ENCODE data around the gene EID2.

The EID2 gene

DNA sequence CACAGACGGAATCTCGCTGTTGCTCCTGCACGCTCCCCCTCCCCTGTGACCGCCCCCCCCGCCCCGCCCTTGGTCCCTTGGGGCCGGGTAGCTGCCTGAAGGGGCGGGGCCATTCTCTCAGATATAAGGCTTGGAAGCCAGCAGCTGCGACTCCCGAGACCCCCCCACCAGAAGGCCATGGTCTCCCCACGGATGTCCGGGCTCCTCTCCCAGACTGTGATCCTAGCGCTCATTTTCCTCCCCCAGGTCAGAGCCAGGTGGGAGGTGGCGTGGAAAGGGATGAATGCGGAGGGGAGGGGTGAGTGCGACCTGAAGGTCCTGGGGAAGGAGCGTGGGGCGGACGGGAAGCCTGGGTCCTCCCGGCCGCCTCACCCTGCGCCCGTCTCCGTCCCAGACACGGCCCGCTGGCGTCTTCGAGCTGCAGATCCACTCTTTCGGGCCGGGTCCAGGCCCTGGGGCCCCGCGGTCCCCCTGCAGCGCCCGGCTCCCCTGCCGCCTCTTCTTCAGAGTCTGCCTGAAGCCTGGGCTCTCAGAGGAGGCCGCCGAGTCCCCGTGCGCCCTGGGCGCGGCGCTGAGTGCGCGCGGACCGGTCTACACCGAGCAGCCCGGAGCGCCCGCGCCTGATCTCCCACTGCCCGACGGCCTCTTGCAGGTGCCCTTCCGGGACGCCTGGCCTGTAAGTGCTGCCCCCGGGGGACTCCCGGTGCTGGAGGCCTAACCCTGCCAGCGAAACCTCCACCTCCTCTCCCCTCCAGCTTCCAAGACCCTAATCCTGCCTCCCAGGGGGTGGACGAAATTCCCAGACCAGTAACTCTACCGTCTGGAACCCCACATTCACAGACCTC lies 40.9 kb downstream of the EID2 start, which contains the start of gene DLL3:
DLL3 (plus strand) TSS at position 150 of the 845 bp plus-strand sequence; CDS start at position 178, 28 bp downstream.
- Histone ChIP-seq H3K4me2 (ENCODE audit: low read length) (peak within 1 kb of the TSS; percentile 63), H3K9ac (ENCODE audit: low read length) (no peak within 1 kb of the TSS), H3K4ac (ENCODE audit: low read depth, low read length) (no peak within 1 kb of the TSS), H2BK5ac (ENCODE audit: low read depth, low read length, poor library complexity) (no peak within 1 kb of the TSS), H4K8ac (ENCODE audit: low read depth, low read length) (no peak within 1 kb of the TSS), H3K27me3 (ENCODE audit: insufficient read depth, low read length) (peaks cover 23% of the 10 kb centered on the region), H3K23ac (ENCODE audit: low read length) (no peak within 1 kb of the TSS), H3K9me3 (ENCODE audit: insufficient read depth, low read depth, low read length) (peaks cover 7% of the 10 kb centered on the region), H3K18ac (ENCODE audit: low read length) (no peak within 1 kb of the TSS), H4K12ac (ENCODE audit: low read depth, low read length) (no peak within 1 kb of the TSS), H3K4me1 (ENCODE audit: control insufficient read depth in 1 of 2, insufficient read depth in 2 of 2, low read length in 2 of 2) (peaks cover 8 to 10% of the 10 kb centered on the region in 2 experiments), H3K14ac (ENCODE audit: low read length) (no peak within 1 kb of the TSS), H3K79me1 (ENCODE audit: low read length) (peaks cover 2% of the 10 kb centered on the region), H4K91ac (ENCODE audit: low read depth, low read length) (no peak within 1 kb of the TSS), H2AFZ (ENCODE audit: insufficient read depth, low read length, poor library complexity) (peak within 1 kb of the TSS; percentile 14), H3K4me3 (ENCODE audit: low read depth, low read length) (no peak within 1 kb of the TSS), H3K27ac (ENCODE audit: low read depth, low read length) (no peak within 1 kb of the TSS), H2BK120ac (ENCODE audit: insufficient read depth, low read length, poor library complexity) (no peak within 1 kb of the TSS), H3K79me2 (ENCODE audit: control insufficient read depth, insufficient read depth, low read length, poor library complexity) (no peaks in the 10 kb centered on the region), H3K36me3 (ENCODE audit: control insufficient read depth in 1 of 2, insufficient read depth in 2 of 2, low read length in 2 of 2) (no peaks in the 10 kb centered on the region), H2AK5ac (ENCODE audit: low read length) (no peak within 1 kb of the TSS), H2BK12ac (ENCODE audit: low read length) (no peak within 1 kb of the TSS)
- DNase-seq, result no peak
- WGBS (ENCODE audit: extremely low coverage, insufficient coverage, insufficient read length), result no CpG with 5 or more reads among the region's 60 CpGs

DNA sequence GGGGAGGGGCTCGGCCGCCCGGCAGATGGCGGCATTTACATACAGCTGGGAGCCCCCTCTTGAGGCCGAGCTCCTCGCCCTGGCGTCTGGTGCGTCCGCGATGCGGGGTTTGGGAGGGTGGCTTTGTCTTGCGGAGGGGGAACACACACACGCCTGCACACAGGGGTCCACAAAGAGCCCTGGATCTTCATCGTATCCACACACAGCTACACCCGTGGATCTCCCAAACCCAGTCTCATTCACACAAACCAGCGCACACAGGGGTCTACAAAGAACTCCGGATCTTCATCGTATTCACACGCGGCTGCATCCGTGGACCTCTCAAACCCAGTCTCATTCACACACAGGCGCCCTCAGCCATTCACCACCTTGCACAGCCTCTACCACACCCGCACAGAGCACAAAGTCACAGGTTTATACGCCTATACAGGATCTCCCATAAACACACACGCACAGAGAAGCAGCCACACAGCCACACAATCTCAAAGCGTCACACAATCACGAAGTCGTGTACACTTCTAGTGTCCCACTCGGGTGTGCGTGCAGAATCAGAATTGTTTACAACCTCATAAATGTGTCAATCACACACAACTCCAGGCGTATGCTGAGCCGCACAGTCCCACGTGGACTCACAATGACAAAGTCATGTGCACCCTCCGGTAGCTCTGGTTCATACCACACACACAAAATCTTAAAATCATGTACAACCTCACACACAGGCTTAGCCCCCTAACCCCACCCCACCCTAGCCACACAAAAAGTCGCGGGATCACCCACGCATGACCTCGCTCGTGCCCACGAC lies 41.8 kb downstream of the EID2 start:
- H2AK5ac ChIP-seq (ENCODE audit: low read length), result no peak overlapping the region
- H2AFZ ChIP-seq (ENCODE audit: insufficient read depth, low read length, poor library complexity), result peak overlapping the region; percentile 14
- H3K79me1 ChIP-seq (ENCODE audit: low read length), result peaks cover 2% of the 10 kb centered on the region
- WGBS (ENCODE audit: extremely low coverage, insufficient coverage, insufficient read length), result no CpG with 5 or more reads among the region's 40 CpGs
- no peak overlapping the region for H4K8ac ChIP-seq (ENCODE audit: low read depth, low read length)
- H4K91ac ChIP-seq (ENCODE audit: low read depth, low read length), result no peak overlapping the region
- peak overlapping the region; percentile 63 for H3K4me2 ChIP-seq (ENCODE audit: low read length)
- H3K79me2 ChIP-seq (ENCODE audit: control insufficient read depth, insufficient read depth, low read length, poor library complexity), result no peaks in the 10 kb centered on the region
- no peak overlapping the region for H2BK120ac ChIP-seq (ENCODE audit: insufficient read depth, low read length, poor library complexity)
- H3K36me3 ChIP-seq (ENCODE audit: control insufficient read depth in 1 of 2, insufficient read depth in 2 of 2, low read length in 2 of 2), result no peaks in the 10 kb centered on the region
- no peak overlapping the region for H3K27ac ChIP-seq (ENCODE audit: low read depth, low read length)
- H3K4me3 ChIP-seq (ENCODE audit: low read depth, low read length), result no peak overlapping the region
- no peak for DNase-seq
- H4K12ac ChIP-seq (ENCODE audit: low read depth, low read length), result no peak overlapping the region
- no peak overlapping the region for H2BK12ac ChIP-seq (ENCODE audit: low read length)
- H2BK5ac ChIP-seq (ENCODE audit: low read depth, low read length, poor library complexity), result no peak overlapping the region
- H3K14ac ChIP-seq (ENCODE audit: low read length), result no peak overlapping the region
- H3K23ac ChIP-seq (ENCODE audit: low read length), result no peak overlapping the region
- H3K27me3 ChIP-seq (ENCODE audit: insufficient read depth, low read length), result peaks cover 23% of the 10 kb centered on the region
- no peak overlapping the region for H3K9ac ChIP-seq (ENCODE audit: low read length)
- H3K4me1 ChIP-seq (ENCODE audit: control insufficient read depth in 1 of 2, insufficient read depth in 2 of 2, low read length in 2 of 2), result peaks cover 8 to 10% of the 10 kb centered on the region in 2 experiments
- H3K18ac ChIP-seq (ENCODE audit: low read length), result no peak overlapping the region
- peaks cover 7% of the 10 kb centered on the region for H3K9me3 ChIP-seq (ENCODE audit: insufficient read depth, low read depth, low read length)
- no peak overlapping the region for H3K4ac ChIP-seq (ENCODE audit: low read depth, low read length)

DNA sequence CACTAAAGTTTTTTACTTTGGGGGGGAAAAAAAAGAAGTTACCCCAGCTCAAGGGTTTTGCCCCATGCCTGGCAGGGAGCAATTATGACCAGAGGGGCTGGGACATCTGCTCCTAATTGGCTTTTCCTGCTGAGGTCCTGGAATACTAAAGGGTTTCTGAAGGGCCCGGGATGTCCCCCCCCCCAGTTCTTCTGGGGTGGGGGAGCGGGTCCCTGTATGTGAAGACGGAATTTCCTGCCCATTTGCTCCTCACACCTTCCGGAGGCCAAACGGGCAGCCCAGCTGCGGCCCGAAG lies 42.3 kb downstream of the EID2 start:
- peaks cover 7 to 10% of the 10 kb centered on the region in 2 experiments for H3K4me1 ChIP-seq (ENCODE audit: control insufficient read depth in 1 of 2, insufficient read depth in 2 of 2, low read length in 2 of 2)
- no peak overlapping the region for H3K4me3 ChIP-seq (ENCODE audit: low read depth, low read length)
- H3K14ac ChIP-seq (ENCODE audit: low read length), result no peak overlapping the region
- no peak overlapping the region for H2BK12ac ChIP-seq (ENCODE audit: low read length)
- H2AFZ ChIP-seq (ENCODE audit: insufficient read depth, low read length, poor library complexity), result peak overlapping the region; percentile 14
- no peak overlapping the region for H2AK5ac ChIP-seq (ENCODE audit: low read length)
- no peak overlapping the region for H3K27ac ChIP-seq (ENCODE audit: low read depth, low read length)
- H3K36me3 ChIP-seq (ENCODE audit: control insufficient read depth in 1 of 2, insufficient read depth in 2 of 2, low read length in 2 of 2), result no peaks in the 10 kb centered on the region
- H3K4me2 ChIP-seq (ENCODE audit: low read length), result peak overlapping the region; percentile 63
- H4K12ac ChIP-seq (ENCODE audit: low read depth, low read length), result no peak overlapping the region
- no peak overlapping the region for H4K8ac ChIP-seq (ENCODE audit: low read depth, low read length)
- no peak overlapping the region for H2BK5ac ChIP-seq (ENCODE audit: low read depth, low read length, poor library complexity)
- no peak overlapping the region for H3K4ac ChIP-seq (ENCODE audit: low read depth, low read length)
- H3K18ac ChIP-seq (ENCODE audit: low read length), result no peak overlapping the region
- H3K9ac ChIP-seq (ENCODE audit: low read length), result no peak overlapping the region
- DNase-seq, result no peak
- peaks cover 1% of the 10 kb centered on the region for H3K79me1 ChIP-seq (ENCODE audit: low read length)
- peaks cover 23% of the 10 kb centered on the region for H3K27me3 ChIP-seq (ENCODE audit: insufficient read depth, low read length)
- H2BK120ac ChIP-seq (ENCODE audit: insufficient read depth, low read length, poor library complexity), result no peak overlapping the region
- no peak overlapping the region for H4K91ac ChIP-seq (ENCODE audit: low read depth, low read length)
- peaks cover 3% of the 10 kb centered on the region for H3K9me3 ChIP-seq (ENCODE audit: insufficient read depth, low read depth, low read length)
- no peak overlapping the region for H3K23ac ChIP-seq (ENCODE audit: low read length)
- H3K79me2 ChIP-seq (ENCODE audit: control insufficient read depth, insufficient read depth, low read length, poor library complexity), result no peaks in the 10 kb centered on the region
- WGBS (ENCODE audit: extremely low coverage, insufficient coverage, insufficient read length), result no CpG with 5 or more reads among the region's 7 CpGs

DNA sequence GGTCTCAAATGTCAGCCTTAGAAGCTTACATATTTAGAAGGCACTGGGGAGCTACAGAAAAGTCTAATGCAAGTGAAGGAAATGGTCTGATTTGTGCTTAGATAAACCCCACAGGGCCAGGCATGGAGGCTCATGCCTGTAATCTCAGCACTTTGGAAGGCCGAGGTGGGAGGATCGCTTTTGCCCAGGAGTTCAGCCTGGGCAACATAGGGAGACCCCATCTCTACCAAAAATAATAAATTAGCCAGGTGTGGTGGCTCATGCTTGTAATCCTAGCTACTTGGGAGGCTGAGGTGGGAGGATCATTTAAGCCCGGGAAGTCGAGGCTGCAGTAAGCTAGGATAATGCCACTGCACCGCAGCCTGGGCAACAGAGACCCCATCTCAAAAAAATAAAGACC lies 43.9 kb downstream of the EID2 start:
- no peak overlapping the region for H4K12ac ChIP-seq (ENCODE audit: low read depth, low read length)
- H3K4ac ChIP-seq (ENCODE audit: low read depth, low read length), result no peak overlapping the region
- no peak overlapping the region for H3K14ac ChIP-seq (ENCODE audit: low read length)
- peaks cover 23% of the 10 kb centered on the region for H3K27me3 ChIP-seq (ENCODE audit: insufficient read depth, low read length)
- H3K23ac ChIP-seq (ENCODE audit: low read length), result no peak overlapping the region
- H3K79me1 ChIP-seq (ENCODE audit: low read length), result no peaks in the 10 kb centered on the region
- H3K4me1 ChIP-seq (ENCODE audit: control insufficient read depth in 1 of 2, insufficient read depth in 2 of 2, low read length in 2 of 2), result peaks cover 6 to 9% of the 10 kb centered on the region in 2 experiments
- no peak overlapping the region for H2AFZ ChIP-seq (ENCODE audit: insufficient read depth, low read length, poor library complexity)
- H3K27ac ChIP-seq (ENCODE audit: low read depth, low read length), result no peak overlapping the region
- no peak overlapping the region for H2BK120ac ChIP-seq (ENCODE audit: insufficient read depth, low read length, poor library complexity)
- peaks cover 5% of the 10 kb centered on the region in 2 experiments for H3K36me3 ChIP-seq (ENCODE audit: control insufficient read depth in 1 of 2, insufficient read depth in 2 of 2, low read length in 2 of 2)
- H3K9ac ChIP-seq (ENCODE audit: low read length), result no peak overlapping the region
- DNase-seq, result no peak
- H4K8ac ChIP-seq (ENCODE audit: low read depth, low read length), result no peak overlapping the region
- H3K4me3 ChIP-seq (ENCODE audit: low read depth, low read length), result no peak overlapping the region
- peaks cover 2% of the 10 kb centered on the region for H3K9me3 ChIP-seq (ENCODE audit: insufficient read depth, low read depth, low read length)
- H2BK12ac ChIP-seq (ENCODE audit: low read length), result no peak overlapping the region
- H4K91ac ChIP-seq (ENCODE audit: low read depth, low read length), result no peak overlapping the region
- H3K4me2 ChIP-seq (ENCODE audit: low read length), result no peak overlapping the region
- no peak overlapping the region for H2BK5ac ChIP-seq (ENCODE audit: low read depth, low read length, poor library complexity)
- no CpG with 5 or more reads among the region's 5 CpGs for WGBS (ENCODE audit: extremely low coverage, insufficient coverage, insufficient read length)
- no peaks in the 10 kb centered on the region for H3K79me2 ChIP-seq (ENCODE audit: control insufficient read depth, insufficient read depth, low read length, poor library complexity)
- no peak overlapping the region for H3K18ac ChIP-seq (ENCODE audit: low read length)
- H2AK5ac ChIP-seq (ENCODE audit: low read length), result no peak overlapping the region

All from trophoblast cell (in vitro differentiated cells and primary cell).